WTC11 (cell line): ENCODE data around the gene SH3BP5L.

Experiments
- CTCF ChIP-seq: fragments of 200-600 bp; IDR thresholded peaks from 2 replicates; pipeline ENCODE4 v1.8.0; 2022; ENCODE audit warnings: antibody characterized with exemption
- ELF4 ChIP-seq: sonication (generic); formaldehyde crosslinking; IDR thresholded peaks from 2 replicates; pipeline ENCODE4 v1.8.1; 2022; ENCODE audit warnings: low read depth, mild to moderate bottlenecking, moderate library complexity, missing genetic modification reagents
- ETV6 ChIP-seq: sonication (generic); formaldehyde crosslinking; IDR thresholded peaks from 2 replicates; pipeline ENCODE4 v1.8.1; 2022; ENCODE audit warnings: mild to moderate bottlenecking, missing genetic modification reagents
- GABPB1 ChIP-seq: sonication (generic); formaldehyde crosslinking; IDR thresholded peaks from 2 replicates; pipeline ENCODE4 v1.8.1; 2023; ENCODE audit warnings: mild to moderate bottlenecking, missing genetic modification reagents
- MAX ChIP-seq: sonication (generic); formaldehyde crosslinking; IDR thresholded peaks from 2 replicates; pipeline ENCODE4 v1.8.0; 2022; ENCODE audit warnings: mild to moderate bottlenecking, missing genetic modification reagents
- TCF7 ChIP-seq: sonication (generic); formaldehyde crosslinking; IDR thresholded peaks from 2 replicates; pipeline ENCODE4 v1.8.0; 2022; ENCODE audit warnings: mild to moderate bottlenecking, low read depth, missing genetic modification reagents, moderate library complexity
- ZNF263 ChIP-seq: sonication (generic); formaldehyde crosslinking; IDR thresholded peaks from 2 replicates; pipeline ENCODE4 v1.8.1; 2022; ENCODE audit warnings: low read depth, mild to moderate bottlenecking, moderate library complexity, missing genetic modification reagents
- ZNF317 ChIP-seq: sonication (generic); formaldehyde crosslinking; IDR thresholded peaks from 2 replicates; pipeline ENCODE4 v1.8.1; 2023; ENCODE audit warnings: low read depth, mild to moderate bottlenecking, moderate library complexity, missing genetic modification reagents, borderline replicate concordance

GRCh38 chr1:248852481-248853405 is 27.0 kb upstream of the SH3BP5L start:
- TF ChIP-seq ZNF317 (no peak), CTCF (no peak), ELF4 (CRISPR knock-in tag) (no peak), GABPB1 (CRISPR knock-in tag) (no peak), MAX (CRISPR knock-in tag) (no peak), ETV6 (CRISPR knock-in tag) (no peak), TCF7 (CRISPR knock-in tag) (no peak), ZNF263 (CRISPR knock-in tag) (no peak)
